ENCODE data around the gene RASSF7.
A peak's percentile ranks its signal among the peaks of the same experiment; 100 is the strongest.
"Not testable (repeated sequence)": the region's sequence is repeated elsewhere in the genome, so short reads cannot be mapped to it uniquely, and the experiment has no call there.

The RASSF7 gene, protein sequence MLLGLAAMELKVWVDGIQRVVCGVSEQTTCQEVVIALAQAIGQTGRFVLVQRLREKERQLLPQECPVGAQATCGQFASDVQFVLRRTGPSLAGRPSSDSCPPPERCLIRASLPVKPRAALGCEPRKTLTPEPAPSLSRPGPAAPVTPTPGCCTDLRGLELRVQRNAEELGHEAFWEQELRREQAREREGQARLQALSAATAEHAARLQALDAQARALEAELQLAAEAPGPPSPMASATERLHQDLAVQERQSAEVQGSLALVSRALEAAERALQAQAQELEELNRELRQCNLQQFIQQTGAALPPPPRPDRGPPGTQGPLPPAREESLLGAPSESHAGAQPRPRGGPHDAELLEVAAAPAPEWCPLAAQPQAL

DNA sequence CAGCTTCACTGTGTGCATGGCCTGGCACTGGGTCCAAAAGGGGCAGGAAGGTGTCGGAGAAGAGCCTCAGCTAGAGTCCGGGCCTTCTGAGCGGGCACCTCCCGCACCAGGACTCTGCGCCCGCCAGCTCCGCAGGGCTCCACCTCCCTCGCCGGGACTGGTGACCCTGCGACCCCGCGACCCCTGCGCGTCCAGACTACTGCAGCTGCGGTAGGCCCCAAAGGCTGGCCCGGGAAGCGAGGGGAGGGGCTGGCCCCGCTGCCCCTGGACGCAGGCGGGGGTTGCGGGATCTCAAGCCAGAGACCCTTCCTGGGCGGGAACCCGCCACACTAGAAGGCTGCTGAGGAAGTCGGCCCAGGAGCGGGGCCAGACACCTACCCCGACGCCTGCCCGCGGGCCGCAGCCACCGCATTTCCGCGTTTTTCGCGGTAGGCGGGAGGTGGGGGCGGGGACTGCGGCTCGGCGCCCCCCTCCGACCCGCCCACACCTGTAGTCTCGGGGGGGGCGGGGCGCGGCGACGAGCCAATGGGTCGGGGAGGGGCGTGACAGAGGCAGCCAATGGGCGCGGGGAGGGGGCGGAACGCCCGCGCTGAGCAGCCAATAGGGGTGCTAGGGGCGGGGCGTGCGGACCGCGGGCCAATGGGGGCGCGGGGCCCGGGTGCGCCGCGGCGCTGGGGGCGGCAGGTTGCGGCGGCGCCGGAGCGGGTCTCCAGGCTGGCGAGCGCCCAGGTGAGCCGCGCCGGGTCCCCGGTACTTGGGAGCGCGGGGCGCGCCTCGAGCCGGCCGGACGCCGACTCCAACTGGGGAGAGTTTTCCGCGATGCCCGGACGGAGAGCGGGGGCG is at the start of gene RASSF7, which contains the start of gene LMNTD2:
Gene RASSF7, plus strand, starts transcription at position 666 of the 843 bp plus-strand sequence. CDS start 799 bp downstream, outside the sequence.
Gene LMNTD2, minus strand, starts transcription at position 434 of the 843 bp plus-strand sequence. Its CDS starts 22 bp downstream, at position 412.
- DNase-seq: peak; percentile 89

DNA sequence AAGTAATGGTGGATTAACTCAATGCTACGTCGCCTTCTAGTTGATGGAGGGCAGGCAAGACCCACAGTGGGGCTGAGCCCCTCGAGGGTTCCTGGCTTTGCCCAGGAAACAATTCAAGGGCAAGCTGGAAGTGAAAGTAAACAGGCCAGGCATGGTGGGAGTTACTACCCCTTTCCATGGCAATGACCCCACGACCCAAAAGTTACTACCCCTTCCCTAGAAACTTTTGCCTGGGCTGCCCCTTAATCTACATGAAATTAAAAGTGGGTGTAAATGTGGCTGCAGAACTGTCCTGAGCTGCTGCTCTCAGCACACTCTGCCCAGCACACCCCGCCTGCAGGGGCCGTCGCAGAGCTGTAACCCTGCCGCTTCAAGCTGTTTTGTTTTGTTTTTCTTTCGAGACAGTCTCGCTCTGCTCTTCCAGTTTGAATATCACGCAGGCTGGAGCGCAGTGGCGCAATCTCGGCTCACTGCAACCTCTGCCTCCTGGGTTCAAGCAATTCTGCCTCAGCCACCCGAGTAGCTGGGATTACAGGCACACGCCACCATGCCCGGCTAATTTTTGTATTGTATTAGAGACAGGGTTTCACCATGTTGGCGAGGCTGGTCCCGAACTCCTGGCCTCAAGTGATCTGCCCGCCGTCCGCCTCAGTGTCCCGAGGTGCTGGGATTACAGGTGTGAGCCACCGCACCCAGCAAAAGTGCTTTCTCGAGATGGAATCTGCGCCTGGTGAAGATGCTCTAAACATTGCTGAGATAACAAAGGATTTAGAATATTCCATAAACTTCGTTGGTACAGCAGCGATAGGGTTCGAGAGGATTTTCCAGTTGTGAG is 47.8 kb upstream of the RASSF7 start:
- no peak for DNase-seq

DNA sequence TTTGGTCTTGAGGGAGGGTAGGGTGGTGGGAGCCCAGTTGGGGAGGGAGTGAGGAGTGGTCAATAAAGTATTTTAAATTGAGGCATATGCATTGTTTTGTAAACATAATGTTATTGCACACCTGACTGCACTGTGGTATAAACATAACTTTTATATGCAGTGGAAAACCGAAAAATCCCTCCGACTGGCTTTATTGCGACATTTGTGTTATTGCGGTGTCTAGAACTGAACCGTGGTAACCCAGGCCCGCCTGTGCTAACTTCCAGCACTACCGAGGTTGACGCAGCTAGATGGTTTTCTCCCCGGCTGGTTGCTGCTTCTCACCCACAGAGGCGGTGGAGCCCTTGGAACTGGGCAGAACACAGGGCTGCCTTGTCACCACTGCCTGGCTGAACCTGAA is 46.2 kb upstream of the RASSF7 start:
- DNase-seq: no peak

DNA sequence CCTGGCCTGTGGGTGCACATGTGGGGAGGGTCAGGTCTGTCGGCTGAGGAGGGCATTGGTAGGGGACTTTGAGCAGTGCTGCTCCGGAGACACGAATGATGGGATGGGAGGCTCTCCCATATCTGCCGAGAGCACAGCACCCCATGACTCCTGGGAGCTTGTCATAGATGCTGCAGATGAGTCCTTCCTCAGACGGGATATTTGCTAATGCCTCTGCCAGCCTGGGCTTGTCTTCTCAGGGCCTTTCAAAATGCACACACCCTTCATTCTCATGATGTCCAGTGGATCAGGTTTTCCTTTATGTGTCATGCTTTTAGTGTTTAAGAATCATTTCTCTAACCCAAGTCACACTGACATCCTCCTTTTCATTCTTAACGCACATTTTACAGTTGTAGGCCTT is 45.6 kb upstream of the RASSF7 start:
- DNase-seq: no peak

DNA sequence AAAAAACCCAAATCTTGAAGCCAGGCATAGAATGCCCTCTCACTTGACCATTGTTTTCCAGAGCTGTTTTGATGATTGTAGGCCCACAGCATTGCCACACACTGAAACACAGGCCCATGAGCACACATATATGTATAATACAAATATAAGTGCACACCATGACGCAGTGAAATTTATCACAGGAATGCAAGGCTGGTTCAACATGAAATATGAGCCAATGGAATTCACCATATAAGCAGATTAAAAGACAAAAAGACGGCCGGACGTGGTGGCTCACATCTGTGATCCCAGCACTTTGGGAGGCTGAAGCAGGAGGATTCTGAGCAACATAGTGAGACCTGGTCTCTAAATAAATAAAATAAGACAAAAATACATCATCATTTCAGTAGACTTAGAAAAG is 44.4 kb upstream of the RASSF7 start:
- no peak for DNase-seq

DNA sequence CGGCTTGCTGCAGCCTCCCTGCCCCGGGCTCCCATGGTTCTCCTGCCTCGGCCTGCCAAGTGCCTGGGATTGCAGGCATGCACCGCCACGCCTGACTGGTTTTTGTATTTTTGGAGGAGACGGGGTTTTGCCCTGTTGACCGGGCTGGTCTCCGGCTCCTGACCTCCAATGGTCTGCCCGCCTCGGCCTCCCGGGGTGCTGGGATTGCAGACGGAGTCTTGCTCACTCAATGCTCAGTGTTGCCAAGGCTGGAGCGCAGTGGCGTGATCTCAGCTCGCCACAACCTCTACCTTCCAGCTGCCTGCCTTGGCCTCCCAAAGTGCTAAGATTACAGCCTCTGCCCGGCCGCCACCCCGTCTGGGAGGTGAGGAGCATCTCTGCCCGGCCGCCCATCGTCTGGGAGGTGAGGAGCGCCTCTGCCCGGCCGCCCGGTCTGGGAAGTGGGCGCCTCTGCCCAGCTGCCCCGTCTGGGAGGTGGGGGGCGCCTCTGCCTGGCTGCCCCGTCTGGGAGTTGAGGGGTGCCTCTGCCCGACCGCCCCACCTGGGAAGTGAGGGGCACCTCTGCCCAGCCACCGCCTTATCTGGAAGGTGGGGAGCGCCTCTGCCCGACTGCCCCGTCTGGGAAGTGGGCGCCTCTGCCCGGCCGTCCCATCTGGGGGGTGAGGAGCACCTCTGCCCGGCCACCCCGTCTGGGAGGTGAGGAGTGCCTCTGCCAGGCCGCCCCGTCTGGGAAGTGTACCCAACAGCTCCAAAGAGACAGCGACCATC is 43.7 kb upstream of the RASSF7 start:
- not testable (repeated sequence) for DNase-seq

DNA sequence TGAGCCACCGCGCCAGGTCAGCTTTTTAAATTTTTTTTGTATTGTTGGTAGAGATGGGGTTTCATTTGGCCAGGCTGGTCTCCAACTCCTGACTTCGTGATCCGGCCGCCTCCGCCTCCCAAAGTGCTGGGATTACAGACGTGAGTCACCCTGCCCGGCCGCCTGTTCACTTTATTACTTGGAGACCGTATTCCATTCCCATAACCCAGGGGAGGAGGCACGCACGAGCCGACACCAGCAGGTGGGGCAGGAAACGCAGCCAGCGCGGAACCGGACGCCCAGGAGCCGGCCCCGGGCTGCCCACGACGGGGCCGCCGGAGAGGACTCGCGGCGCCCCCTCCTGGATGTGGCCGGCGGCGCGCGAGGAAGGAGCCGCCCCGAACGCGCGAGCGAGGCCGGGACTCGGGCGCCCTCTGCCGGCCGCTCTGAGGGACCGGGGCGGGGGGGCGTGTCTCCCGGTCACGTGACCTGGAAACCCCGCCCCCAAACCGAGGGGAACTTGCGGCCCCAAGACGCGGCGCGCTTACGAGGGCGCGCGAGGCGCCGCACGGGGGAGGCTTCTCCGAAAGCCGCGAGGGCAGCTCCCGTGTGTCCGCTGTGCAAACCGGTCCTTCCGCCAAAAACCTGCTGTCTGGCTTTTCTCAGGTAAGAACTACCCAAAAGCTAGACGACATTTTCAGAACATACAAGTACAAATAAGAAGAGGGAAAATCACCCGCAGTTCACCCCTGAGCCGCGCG is 42.1 kb upstream of the RASSF7 start:
- DNase-seq: no peak

DNA sequence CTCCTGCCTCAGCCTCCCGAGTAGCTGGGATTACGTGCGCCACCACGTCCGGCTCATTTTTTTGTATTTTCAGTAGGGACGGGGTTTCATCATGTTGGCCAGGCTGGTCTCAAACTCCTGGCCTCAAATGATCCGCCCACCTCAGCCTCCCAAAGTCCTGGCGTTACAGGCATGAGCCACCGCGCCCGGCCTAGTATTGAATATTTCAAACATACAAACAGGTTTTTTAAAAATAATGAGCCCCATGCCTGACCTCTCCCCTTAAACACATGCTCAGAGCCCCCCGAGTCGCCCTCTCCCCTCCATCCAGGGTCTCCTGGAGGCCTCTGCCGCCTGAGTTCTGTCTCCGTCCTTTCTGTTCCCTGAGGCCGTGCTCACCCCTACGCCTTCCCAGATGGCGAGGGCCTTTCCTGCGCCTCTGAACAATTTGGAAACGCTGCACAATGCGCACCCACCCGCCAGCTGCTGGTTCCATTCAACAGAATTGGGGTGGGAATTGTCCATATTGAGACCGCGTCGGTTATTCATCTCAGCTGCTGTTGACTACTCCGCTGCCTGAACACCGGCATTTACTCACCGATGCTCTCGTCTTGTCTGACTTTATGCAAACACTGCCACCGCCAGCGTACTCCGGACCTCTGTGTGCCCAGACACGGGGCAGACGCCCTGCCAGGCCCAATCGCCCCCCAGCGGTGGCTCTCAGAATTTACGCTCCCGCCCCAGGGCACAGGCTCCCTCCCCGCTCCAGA is 40.2 kb upstream of the RASSF7 start:
- no peak for DNase-seq

DNA sequence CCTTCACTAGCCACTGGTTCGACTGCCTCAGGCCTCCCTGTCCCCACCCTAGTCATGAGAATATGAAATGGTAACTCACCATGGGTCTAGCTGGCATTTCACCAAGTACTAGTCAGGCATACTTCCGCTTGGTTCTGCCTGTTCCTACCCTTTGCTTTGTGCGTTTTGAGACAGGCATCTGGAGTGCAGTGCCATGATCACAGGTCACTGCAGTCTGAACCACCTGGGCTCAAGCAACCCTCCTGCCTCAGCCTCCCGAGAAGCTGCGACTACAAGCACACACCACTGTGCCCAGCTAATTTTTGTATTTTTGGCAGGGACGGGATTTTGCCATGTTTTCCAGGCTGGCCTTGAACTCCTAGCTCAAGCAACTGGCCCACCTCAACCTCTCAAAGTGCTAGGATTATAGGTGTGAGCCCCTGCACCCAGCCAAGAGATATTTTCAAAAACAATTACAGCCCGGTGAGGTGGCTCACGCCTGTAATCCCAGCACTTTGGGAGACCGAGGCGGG is 39.5 kb upstream of the RASSF7 start:
- DNase-seq: no peak

DNA sequence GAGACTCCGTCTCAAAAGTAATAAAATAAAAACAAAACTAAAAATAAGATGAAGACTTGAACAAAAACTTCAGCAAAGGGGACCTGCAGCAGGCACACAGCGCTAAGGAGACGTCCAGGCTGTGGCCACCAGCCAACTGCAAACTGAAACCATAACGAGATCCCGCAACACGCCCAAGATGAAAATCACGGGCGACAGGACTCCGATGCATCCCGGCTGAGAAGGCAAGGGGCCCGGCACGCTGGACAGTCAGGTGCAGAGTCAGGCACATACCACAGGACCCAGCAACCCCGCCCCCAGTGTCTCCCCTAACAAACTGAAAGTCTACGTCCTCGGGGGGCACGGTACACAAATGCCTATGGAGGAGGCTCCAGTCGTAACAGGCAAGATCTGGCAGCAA is 34.6 kb upstream of the RASSF7 start:
- no peak for DNase-seq

DNA sequence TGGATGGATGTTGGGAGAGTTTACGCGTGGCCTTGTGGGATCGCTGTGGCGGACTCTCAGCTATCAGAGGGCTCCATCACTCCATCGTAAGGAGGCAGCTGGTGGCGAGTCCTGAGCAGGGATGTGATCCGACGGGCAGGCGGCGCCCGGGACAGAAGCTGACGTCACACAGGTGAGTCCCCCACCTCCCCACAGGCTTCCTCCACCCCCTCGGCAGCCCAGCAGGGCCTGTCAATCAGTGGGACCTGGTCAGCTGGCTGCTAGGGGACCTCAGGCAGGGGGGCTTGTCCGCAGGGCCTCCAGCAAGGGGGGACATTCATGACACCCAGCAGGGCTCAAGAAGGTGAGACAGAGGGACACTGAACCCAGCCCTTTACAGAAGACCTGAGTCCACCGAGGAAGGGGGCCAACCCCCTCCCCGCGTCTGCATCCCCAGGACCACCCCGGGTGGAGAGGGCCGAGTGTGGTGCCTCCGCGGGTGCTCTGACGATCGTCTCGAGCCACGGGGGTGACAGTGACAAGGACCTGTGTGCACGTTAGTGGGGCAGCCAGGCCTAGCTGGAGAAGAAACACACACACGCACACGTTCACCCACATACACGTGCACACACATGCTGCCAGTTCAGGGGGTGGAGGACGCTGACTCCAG is 32.5 kb upstream of the RASSF7 start:
- DNase-seq: no peak

DNA sequence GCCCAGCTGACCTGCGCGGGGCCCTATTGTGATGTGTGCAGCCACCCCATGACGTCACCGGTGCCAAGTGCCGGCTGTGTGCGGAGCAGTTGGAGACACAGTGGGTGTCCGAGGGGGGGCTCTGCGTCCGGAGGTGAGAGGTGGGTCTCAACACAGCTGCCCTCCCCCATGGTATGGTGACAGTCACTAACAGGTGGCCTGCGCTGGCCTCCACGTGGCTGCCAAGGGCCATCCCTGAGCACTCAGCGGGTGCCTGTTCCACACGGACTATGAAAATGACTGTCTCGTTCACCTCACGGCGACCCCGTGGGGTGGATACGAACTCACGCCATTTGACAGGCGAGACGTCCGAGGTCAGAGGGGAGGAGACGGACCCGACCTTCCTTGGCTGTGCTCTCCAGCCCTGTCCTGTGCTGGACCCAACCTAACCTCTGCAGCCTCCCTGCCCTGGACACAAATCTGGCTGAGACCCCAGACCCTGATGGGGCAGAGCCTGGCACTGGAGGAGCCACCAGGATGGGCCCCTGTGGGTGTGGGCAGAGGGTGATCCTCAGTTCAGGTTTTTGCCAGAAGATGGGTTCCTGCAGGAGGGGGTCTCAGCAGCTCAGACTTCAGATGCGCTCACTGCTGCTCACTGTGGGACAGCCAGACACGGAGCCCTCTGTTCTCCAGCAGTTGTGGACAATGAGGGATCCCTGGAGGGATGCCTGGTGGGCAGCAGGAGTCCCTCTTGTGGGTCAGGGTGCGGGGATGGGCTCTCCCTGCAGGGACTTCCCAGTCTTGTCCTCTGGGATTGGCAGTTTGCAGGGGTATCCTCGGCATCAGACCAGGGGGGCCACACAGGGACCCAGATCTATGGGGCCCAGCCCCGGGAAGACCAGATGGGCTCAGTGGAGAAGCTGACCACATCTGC is 31.7 kb upstream of the RASSF7 start:
- DNase-seq: no peak

DNA sequence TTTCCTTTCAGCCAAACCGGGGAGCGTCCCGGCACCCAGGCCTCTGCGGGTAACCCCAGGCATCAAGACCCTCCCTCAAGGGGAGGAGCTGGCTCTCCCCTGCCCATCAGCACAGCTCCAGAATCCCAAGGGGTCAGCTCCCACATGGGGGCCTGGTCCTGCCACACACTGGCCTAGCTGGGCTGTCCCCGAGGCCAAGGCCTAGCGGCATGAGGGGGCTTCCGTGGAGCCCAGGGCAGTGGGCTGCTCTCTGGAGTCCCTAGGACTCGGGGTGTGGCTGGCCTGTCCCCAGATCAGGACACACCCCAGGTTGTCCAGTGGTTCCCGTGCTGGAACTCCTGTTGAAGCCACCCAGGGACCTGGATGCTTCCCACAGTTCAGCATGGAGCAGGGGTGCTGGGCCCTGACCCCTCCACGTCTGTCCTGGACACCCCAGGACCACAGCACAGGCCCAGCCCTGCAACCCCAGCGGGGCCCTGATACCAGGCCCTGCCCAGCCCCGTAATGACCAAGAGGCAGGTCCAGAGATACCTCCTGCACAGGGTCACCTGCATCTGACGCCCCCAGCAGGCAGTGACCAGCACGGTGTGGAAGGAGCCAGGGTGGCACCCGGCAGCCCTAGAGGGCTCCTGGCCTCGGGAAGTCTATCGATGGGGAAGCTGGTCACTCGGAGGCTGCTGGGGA is 30.9 kb upstream of the RASSF7 start:
- DNase-seq: no peak

DNA sequence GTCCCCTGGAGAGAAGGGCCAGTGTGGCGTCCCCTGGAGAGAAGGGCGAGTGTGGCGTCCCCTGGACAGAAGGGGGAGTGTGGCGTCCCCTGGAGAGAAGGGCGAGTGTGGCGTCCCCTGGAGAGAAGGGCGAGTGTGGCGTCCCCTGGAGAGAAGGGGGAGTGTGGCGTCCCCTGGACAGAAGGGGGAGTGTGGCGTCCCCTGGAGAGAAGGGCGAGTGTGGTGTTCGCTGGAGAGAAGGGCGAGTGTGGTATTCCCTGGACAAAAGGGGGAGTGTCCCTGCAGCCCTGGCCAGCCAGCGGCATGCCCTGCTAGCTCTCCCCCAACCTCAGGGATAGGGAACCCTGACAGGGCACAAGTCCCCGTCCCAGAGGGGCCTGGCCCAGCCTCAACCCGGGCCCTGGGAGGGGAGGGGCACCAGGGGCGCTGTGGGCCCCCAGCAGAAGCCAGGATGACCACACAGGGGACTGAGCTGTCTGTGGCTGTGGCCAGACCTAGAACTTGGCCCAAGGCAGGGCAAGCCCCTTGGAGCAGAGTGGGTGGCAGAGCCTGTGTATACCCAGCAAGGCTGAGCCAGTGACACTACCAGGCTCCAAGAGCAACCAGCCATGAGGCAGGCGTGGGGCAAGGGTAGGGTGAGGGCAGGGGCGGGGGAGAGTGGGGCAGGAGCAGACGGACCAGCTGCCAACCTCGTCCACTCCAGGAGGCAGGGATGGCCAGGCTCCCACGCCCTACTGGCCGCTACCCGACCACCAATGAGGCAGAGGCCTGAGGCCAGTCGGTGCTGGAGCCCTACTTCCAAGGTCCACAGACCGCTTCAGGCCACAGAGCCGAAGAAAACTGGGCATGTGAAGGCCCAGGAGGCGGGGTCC is 29.6 kb upstream of the RASSF7 start:
- DNase-seq: no peak

DNA sequence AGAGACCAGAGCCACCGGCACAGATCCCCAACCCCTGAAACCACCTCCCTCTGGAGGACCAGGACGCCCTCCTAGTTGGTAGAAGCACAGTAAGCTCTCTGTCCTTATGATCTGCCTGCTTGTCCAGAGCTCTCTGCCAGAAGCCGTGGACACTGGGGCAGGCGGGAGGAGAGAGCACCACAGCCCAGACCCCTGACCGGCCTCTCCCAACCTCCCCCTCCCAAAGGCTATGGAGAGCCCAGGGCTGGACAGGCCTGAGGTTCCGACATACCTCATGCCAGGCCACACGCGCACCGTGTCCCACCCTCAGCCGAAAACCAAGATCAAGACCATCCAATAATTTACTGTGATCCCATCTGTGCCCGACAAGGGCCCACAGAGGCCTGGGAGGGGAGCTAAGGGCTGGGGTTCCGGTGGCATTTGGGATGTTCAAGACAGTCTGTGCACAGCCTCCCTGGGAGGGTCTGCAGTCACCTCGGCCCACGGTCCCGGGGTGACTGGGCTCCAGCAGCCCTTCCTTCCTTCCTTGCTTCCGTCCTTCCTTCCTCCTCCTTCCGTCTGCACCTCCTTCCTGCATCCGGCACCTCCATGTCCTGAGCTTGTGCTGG is 28.7 kb upstream of the RASSF7 start:
- no peak for DNase-seq

DNA sequence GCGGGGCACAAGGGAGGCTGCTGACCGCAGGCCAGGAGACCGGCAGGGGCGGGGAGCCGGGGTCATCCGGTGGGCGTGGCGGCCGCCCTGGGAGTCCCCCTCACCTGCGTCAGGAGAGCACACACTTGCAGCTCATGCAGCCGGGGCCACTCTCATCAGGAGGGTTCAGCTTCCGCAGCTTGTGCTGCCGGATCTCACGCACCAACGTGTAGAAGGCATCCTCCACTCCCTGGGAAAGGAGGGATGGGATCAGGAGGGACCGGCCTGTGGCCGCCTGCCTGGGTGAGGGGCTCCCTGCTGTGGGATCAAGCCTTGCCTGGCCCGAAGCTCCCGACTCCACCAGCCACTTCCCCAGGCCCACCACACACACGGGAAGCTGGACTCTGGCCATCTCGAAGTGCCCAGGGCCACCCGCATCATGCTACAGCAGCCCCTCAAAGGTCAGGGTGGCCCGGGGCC is 28.2 kb upstream of the RASSF7 start:
- DNase-seq: no peak

All from NK-92 treated with Interleukin-12 subunit alpha and Interleukin-12 subunit beta, amount 100 ng/mL, for 24 hours (cell line).